GM12878 (cell line): ENCODE results near the gene ACTR1A. TPM values are rescaled to one million over a fixed set of nuclear protein-coding genes. Genes with fewer than 3 reads are reported as not detected.

ENCODE experiments used
- RCOR1 ChIP-seq: conservative IDR thresholded peaks from 2 replicates; pipeline ENCODE4 v1.6.1; 2012; ENCODE audit warnings: low read depth, low read length, improper control_type of control experiment
- ZBTB11 ChIP-seq: fragments of 450-650 bp; formaldehyde crosslinking; IDR thresholded peaks from 2 replicates; pipeline ENCODE4 v1.5.0; 2022; ENCODE audit warnings: mild to moderate bottlenecking, missing genetic modification characterization
- ZNF592 ChIP-seq: fragments of 450-650 bp; IDR thresholded peaks from 2 replicates; pipeline ENCODE4 v1.6.1; 2017; ENCODE audit warnings: mild to moderate bottlenecking, moderate library complexity
- ZNF622 ChIP-seq: fragments of 450-650 bp; IDR thresholded peaks from 2 replicates; pipeline ENCODE4 v1.6.1; 2017; ENCODE audit warnings: mild to moderate bottlenecking, inconsistent platforms
- ZNF687 ChIP-seq: fragments of 450-650 bp; IDR thresholded peaks from 2 replicates; pipeline ENCODE4 v1.6.1; 2017; ENCODE audit warnings: mild to moderate bottlenecking, moderate library complexity
- polyA plus RNA-seq, 11 experiments: library from polyadenylated mRNA; depleted of rRNA in 4 of 11; unstranded in 6 of 11; stranded (reverse) in 5 of 11; fragments of >200 nt; fragmentation: Nextera tagmentation in 4 of 11; fragmentation: Illumina TruSeq in 1 of 11; extraction: Ambion mirVana in 4 of 11; extraction: Trizol in 1 of 11; gene quantifications; 1 replicate in 1 of 11; 2 replicates in 10 of 11; pipeline versions ENCODE4 v1.2.1 to v1.2.3, GENCODE V29; 2011 to 2016; ENCODE audit warnings: inconsistent platforms in 2 of 11, missing spikeins in 2 of 11, low read depth in 1 of 11
- total RNA-seq, 4 experiments: library from RNA; depleted of rRNA in 3 of 4; stranded (reverse); fragments of >200 nt in 3 of 4; fragmentation: Illumina TruSeq in 1 of 4; extraction: Trizol in 1 of 4; gene quantifications; 2 replicates each; pipeline versions ENCODE4 v1.2.1 to v1.2.3, GENCODE V29; 2013 to 2021

ACTR1A gene
- total and polyA plus RNA-seq, 10 of the 15 experiments (the other 5 are each of a cell fraction or from before 2014, with no cell fraction given), result 43.0 to 110 (median 78.9) TPM

- TF ChIP-seq ZNF687, result no peak
- no peak for TF ChIP-seq ZNF592
- TF ChIP-seq RCOR1, result no peak
- no peak for TF ChIP-seq ZBTB11 (CRISPR knock-in tag)
- no peak for TF ChIP-seq ZNF622
Measured at GRCh38 chr10:102503264-102504178, 1.0 kb upstream of the ACTR1A start, which contains the start of gene SUFU (continued).
